Esophagus squamous epithelium (tissue), 5 donors: ENCODE data around the gene MRPL55. TPM values are rescaled to one million over a fixed set of nuclear protein-coding genes. Genes with fewer than 3 reads are reported as not detected.

Experiments
- DNase-seq: peaks from one replicate; lab custom pipeline; 2025; lab: John Stamatoyannopoulos, UW
- H3K27ac ChIP-seq, 4 donors: fragments of 200-600 bp; sonication (generic); one replicate each; pipeline ENCODE4 v1.5.1; 2016 to 2019; ENCODE audit warnings: mild to moderate bottlenecking in 1 of 4
- H3K27me3 ChIP-seq, 4 donors: fragments of 200-600 bp; sonication (generic); 1 replicate in 3 of 4; 2 replicates in 1 of 4; pipeline versions ENCODE4 v1.5.1 to v1.6.0; 2017 to 2021; ENCODE audit warnings: antibody characterized with exemption in 1 of 4
- H3K36me3 ChIP-seq, 3 donors: fragments of 200-600 bp; sonication (generic); one replicate each; pipeline ENCODE4 v1.5.1; 2016 to 2019
- H3K4me1 ChIP-seq, 3 donors: fragments of 200-600 bp; sonication (generic); one replicate each; pipeline ENCODE4 v1.5.1; 2017 to 2019
- H3K4me3 ChIP-seq, 4 donors: fragments of 200-600 bp; sonication (generic); 1 replicate in 3 of 4; 2 replicates in 1 of 4; pipeline ENCODE4 v1.5.1; 2016 to 2019; ENCODE audit warnings: mild to moderate bottlenecking in 2 of 4, moderate library complexity in 1 of 4
- H3K9me3 ChIP-seq, 3 donors: fragments of 200-600 bp; sonication (generic); one replicate each; pipeline ENCODE4 v1.5.1; 2016 to 2019
- POLR2A ChIP-seq, 4 donors: fragments of 450-650 bp; IDR thresholded peaks; one replicate each; pipeline ENCODE4 v1.6.1; 2017; ENCODE audit warnings: antibody characterized with exemption in 4 of 4, mild to moderate bottlenecking in 4 of 4, moderate library complexity in 3 of 4
- WGBS, 2 donors: methylation state at CpG; one replicate each; pipeline ENCODE4 v1.1.5; 2018; 5-methylcytosine and 5-hydroxymethylcytosine counted together
- intact Hi-C: fragments of 100-400 bp; cut with DNase I; formaldehyde crosslinking; loops from one replicate; pipeline ENCODE4 v1.15.0; 2022
- total RNA-seq, 4 donors: library from RNA; depleted of rRNA; stranded (reverse); fragments of >200 nt; gene quantifications; one replicate each; pipeline ENCODE4 v1.1.0, GENCODE V29; 2016
- TF ChIP-seq, protein P1 (sequence below), 6 experiments: fragments of 450-650 bp in 4 of 6; fragments of 200-600 bp in 2 of 6; sonication (generic) in 2 of 6; IDR thresholded peaks; one replicate each; pipeline ENCODE4 v1.5.1; 2016 to 2019; ENCODE audit warnings: antibody characterized with exemption in 6 of 6, mild to moderate bottlenecking in 4 of 6, moderate library complexity in 4 of 6
- donor health status: DM: yes; HTN: yes; CAD: no.

The MRPL55 gene
- total RNA-seq, 4 donors from 2014 or later, result 33.8 to 62.2 (median 51.2) TPM

DNA sequence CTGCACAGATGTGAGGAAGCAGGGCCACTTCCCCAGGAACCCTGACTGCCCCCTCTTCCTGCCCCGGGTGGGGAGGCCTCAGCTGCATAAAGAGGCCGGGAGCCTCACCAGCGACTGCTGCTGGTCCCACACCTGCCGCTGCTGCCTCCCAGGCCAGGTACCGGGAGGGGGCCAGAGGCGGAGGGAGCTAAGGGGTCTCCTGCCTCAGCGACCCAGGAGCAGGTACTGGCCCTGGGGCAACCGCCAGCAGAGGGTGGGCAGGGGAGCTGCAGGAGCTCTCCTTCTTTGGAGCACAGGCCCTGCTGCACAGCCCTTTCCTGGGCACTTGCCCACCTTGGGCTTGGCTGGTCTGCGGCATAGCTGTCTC is 47.4 kb upstream of the MRPL55 start:
- Histone ChIP-seq H3K4me1 (peaks cover 5 to 73% (median 14%) of the 10 kb centered on the region in 3 donors), H3K36me3 (no peaks in the 10 kb centered on the region), H3K27ac (no peak overlapping the region), H3K9me3 (no peaks in the 10 kb centered on the region), H3K27me3 (peaks cover 0 to 2% (median under 1%) of the 10 kb centered on the region in 4 donors), H3K4me3 (no peak overlapping the region)
- no peak for DNase-seq
- intact Hi-C loops, result no loop called here
- WGBS, 2 donors, result 57% methylated on average over 2 of the region's 9 CpGs; no CpG with 5 or more reads in 1 of the 2 donors
- TF ChIP-seq POLR2A (IDR thresholded peaks at IDR 0.05), result no peak

DNA sequence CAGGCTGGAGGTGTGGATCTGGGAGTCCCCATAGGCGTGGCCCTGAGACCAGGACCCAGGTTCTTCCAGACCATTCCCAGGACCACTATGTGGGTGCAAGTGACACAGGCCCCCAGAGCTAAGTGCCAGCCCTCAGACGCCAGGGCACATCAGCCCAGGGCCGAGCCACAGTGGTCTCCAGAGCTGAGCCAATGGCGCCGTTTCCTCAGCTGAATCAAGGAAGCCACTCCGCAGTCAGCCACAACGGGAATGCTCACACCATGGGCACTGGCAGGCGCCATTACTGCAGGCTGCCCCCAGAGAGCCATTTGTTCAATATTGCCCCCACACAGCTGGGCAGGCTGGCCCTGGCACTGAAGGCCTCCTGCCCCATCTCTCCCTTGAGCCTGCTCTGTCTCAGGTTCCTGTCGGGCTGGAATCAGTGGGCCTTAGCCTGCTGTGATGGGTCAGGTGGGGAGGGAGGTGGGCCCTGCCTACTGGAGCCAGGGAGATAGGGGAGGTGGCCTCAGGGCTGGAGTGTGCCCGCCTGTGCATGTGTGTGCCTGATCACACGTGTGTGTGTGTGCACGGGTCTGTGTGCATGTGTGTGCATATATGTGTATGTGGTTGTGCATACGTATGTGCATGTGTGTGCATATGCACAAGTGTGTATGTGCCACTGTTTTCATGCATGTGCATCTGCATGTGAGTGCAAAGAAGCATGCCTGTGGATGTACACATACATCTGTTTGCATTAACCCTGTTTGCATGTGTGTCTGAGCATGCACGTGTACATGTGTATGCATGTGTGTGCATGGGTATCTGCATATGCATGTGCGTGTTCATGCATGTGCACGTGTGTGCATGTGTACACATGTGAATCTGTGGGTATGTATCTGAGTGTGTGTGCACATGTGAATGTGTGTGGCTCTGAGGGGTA is 46.8 kb upstream of the MRPL55 start:
- no peak for DNase-seq

DNA sequence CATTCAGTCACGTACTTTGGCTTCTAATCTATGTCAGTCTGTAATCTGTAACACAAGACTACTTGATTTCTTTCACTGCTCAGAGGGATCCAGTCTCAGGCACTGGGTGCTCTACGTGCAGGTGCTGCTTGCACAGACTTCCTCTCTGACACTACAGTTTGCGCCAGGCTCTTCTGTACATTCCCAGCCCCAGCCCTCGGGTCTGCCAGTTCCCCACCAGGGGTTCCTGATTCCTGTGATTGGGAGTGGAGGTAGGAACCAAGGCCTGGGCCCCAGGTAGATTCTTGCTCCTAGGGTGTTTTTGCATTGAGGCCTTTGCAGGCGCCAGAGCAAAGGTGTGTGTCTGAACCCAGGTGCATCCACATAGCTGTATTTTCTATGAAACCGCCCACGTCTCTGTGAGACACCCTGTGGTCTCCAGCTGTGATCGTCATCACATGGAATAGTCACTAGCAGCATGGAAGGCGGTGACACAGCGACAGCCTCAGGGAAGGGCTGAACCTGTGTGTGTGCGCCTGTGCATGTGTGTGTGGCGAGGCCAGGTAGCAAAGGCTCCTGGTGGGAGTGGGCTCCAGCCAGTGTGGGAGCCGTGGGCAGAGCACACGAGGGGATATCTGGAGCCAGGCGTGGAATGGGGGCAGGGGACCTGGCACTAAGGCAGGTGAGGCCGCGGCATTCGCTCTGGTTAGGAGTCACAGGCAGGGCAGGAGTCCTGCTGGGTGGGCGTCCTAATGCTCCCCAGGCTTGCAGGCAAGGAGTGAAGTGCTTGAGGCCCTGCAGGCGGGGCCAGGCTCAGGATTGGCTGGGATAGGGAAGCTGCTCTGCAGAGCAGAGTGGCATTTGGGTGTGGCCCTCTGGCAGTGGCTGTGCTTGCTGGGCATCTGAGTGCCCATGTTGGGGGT is 45.8 kb upstream of the MRPL55 start:
- Histone ChIP-seq H3K27me3 (peaks cover 0 to 2% (median 0%) of the 10 kb centered on the region in 4 donors), H3K27ac (no peak overlapping the region), H3K36me3 (no peaks in the 10 kb centered on the region), H3K4me1 (peaks cover 13 to 73% (median 25%) of the 10 kb centered on the region in 3 donors), H3K4me3 (no peak overlapping the region), H3K9me3 (no peaks in the 10 kb centered on the region)
- DNase-seq, result no peak
- intact Hi-C loops, result no loop called here
- TF ChIP-seq, protein P1, sequence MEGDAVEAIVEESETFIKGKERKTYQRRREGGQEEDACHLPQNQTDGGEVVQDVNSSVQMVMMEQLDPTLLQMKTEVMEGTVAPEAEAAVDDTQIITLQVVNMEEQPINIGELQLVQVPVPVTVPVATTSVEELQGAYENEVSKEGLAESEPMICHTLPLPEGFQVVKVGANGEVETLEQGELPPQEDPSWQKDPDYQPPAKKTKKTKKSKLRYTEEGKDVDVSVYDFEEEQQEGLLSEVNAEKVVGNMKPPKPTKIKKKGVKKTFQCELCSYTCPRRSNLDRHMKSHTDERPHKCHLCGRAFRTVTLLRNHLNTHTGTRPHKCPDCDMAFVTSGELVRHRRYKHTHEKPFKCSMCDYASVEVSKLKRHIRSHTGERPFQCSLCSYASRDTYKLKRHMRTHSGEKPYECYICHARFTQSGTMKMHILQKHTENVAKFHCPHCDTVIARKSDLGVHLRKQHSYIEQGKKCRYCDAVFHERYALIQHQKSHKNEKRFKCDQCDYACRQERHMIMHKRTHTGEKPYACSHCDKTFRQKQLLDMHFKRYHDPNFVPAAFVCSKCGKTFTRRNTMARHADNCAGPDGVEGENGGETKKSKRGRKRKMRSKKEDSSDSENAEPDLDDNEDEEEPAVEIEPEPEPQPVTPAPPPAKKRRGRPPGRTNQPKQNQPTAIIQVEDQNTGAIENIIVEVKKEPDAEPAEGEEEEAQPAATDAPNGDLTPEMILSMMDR (IDR thresholded peaks at IDR 0.05), result no peak
- no peak for TF ChIP-seq POLR2A (IDR thresholded peaks at IDR 0.05)
- 57 to 72% methylated on average over 6 to 15 of the region's 20 CpGs for WGBS, 2 donors

More for the DNA sequence above, 46.8 kb upstream of the MRPL55 start:
- intact Hi-C loops, result no loop called here
- Histone ChIP-seq H3K27ac (no peak overlapping the region), H3K36me3 (no peaks in the 10 kb centered on the region), H3K27me3 (peaks cover 0 to 2% (median 0%) of the 10 kb centered on the region in 4 donors), H3K9me3 (no peaks in the 10 kb centered on the region), H3K4me1 (peaks cover 10 to 73% (median 19%) of the 10 kb centered on the region in 3 donors), H3K4me3 (no peak overlapping the region)
- 77 to 88% methylated on average over 5 to 7 of the region's 16 CpGs for WGBS, 2 donors
- TF ChIP-seq, protein P1 (IDR thresholded peaks at IDR 0.05), result no peak
- TF ChIP-seq POLR2A (IDR thresholded peaks at IDR 0.05), result no peak

DNA sequence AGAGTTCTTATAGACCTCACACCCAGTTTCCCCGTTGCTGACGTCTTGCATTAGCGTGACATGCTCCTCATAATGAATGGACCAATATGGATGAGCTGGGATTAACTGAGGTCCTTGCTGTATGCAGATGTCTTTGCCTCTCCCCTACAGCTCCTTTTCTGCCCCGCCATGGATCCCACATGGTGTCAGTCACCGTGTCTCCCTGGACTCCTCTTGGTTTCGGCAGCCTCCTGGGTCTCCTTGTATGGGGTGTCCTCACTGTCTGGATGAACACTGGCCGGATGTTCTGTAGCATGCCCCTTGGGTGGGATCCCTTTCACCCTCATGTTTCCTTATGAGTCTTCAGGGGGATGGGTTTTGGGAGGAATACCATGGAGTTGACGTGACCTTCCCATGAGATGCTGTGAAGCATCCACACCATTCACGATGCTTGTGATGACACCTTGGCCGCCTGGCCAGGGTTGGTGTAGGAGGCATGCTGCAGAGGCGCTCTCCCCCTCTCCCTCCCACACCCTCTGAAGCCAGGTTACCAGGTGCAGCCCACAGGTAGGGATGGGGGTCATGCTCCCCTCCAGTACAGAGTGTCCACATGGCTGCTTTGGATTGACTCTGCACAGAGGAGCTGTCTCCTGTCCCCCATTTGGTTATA is 45.0 kb upstream of the MRPL55 start:
- no peak overlapping the region for H3K27ac ChIP-seq
- H3K27me3 ChIP-seq, result peaks cover 0 to 2% (median 0%) of the 10 kb centered on the region in 4 donors
- no peaks in the 10 kb centered on the region for H3K9me3 ChIP-seq
- peaks cover 0 to under 1% (median 0%) of the 10 kb centered on the region in 3 donors for H3K36me3 ChIP-seq
- TF ChIP-seq, protein P1 (IDR thresholded peaks at IDR 0.05), result no peak
- no peak for TF ChIP-seq POLR2A (IDR thresholded peaks at IDR 0.05)
- H3K4me3 ChIP-seq, result no peak overlapping the region
- WGBS, 2 donors, result 89 to 97% methylated on average over 8 to 11 of the region's 11 CpGs
- H3K4me1 ChIP-seq, result peaks cover 20 to 76% (median 30%) of the 10 kb centered on the region in 3 donors
- intact Hi-C loops, result no loop called here
- no peak for DNase-seq

DNA sequence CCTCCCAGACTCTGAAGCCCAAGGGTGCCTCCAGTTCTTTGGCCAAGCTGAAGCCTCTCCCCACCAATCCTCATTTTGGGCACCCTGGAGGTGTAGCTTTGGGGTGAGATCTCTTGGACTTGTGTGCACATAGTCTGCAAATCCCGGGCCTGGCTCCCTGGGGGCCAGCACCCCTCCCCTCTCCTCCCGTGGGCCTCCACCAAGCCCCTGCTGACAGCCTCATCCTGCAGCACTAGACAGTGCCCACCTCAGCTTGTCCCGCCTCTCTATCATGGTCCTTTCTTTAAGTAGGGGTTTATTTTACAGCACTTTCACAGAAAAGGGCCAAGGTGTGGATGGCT is 43.8 kb upstream of the MRPL55 start:
- Histone ChIP-seq H3K36me3 (peaks cover 0 to 13% (median 6%) of the 10 kb centered on the region in 3 donors), H3K4me3 (no peak overlapping the region), H3K27ac (peak overlapping the region in 1 of 4 donors; percentile 6), H3K9me3 (no peaks in the 10 kb centered on the region), H3K4me1 (peaks cover 32 to 79% (median 43%) of the 10 kb centered on the region in 3 donors), H3K27me3 (no peaks in the 10 kb centered on the region)
- 80% methylated on average over 2 of the region's 3 CpGs; no CpG with 5 or more reads in 1 of the 2 donors for WGBS, 2 donors
- DNase-seq, result no peak
- intact Hi-C loops, result no loop called here
- TF ChIP-seq POLR2A (IDR thresholded peaks at IDR 0.05), result no peak
- TF ChIP-seq, protein P1 (IDR thresholded peaks at IDR 0.05), result no peak
